VCaP (cell line): Measurements from ENCODE around the gene CLEC4M.

Experiments used
- H3K27ac ChIP-seq: fragments of 450-650 bp; 2 replicates; pipeline ENCODE4 v1.5.1; 2017
- TF ChIP-seq, protein P1 (sequence below): fragments of 450-650 bp; conservative IDR thresholded peaks from 2 replicates; pipeline ENCODE4 v1.5.1; 2017; ENCODE audit warnings: mild to moderate bottlenecking, moderate library complexity

The CLEC4M gene

GRCh38 chr19:7762719-7763293, at the start of gene CLEC4M:
Gene CLEC4M, plus strand, starts transcription at chr19:7763243. Its CDS starts 24 bp downstream, at chr19:7763267.
- TF ChIP-seq, protein P1, sequence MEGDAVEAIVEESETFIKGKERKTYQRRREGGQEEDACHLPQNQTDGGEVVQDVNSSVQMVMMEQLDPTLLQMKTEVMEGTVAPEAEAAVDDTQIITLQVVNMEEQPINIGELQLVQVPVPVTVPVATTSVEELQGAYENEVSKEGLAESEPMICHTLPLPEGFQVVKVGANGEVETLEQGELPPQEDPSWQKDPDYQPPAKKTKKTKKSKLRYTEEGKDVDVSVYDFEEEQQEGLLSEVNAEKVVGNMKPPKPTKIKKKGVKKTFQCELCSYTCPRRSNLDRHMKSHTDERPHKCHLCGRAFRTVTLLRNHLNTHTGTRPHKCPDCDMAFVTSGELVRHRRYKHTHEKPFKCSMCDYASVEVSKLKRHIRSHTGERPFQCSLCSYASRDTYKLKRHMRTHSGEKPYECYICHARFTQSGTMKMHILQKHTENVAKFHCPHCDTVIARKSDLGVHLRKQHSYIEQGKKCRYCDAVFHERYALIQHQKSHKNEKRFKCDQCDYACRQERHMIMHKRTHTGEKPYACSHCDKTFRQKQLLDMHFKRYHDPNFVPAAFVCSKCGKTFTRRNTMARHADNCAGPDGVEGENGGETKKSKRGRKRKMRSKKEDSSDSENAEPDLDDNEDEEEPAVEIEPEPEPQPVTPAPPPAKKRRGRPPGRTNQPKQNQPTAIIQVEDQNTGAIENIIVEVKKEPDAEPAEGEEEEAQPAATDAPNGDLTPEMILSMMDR: no peak
- no peak within 1 kb of the TSS for H3K27ac ChIP-seq

GRCh38 chr19:7715671-7716070, 47.4 kb upstream of the CLEC4M start:
- H3K27ac ChIP-seq: no peak overlapping the region
- TF ChIP-seq, protein P1: no peak

DNA sequence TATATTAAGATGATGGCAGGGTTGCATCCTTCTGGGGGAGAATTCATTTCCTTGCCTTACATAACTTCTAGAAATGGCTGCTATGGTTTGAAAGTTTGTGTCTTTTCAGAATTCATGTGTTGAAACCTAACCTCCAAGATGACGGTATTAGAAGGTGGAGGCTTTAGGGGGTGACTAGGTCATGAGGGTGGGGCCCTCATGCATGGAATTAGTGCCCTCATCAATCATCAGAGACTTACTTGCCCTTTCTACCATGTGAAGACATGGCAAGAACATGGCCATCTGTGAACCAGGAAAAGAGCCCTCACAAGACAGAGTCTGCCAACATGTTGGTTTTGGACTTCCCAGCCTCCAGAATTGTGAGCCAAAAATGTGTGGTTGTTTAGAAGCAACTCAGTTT, 46.3 kb upstream of the CLEC4M start:
- TF ChIP-seq, protein P1: no peak
- no peak overlapping the region for H3K27ac ChIP-seq

GRCh38 chr19:7718668-7719067, 44.4 kb upstream of the CLEC4M start:
- TF ChIP-seq, protein P1: no peak
- no peak overlapping the region for H3K27ac ChIP-seq

DNA sequence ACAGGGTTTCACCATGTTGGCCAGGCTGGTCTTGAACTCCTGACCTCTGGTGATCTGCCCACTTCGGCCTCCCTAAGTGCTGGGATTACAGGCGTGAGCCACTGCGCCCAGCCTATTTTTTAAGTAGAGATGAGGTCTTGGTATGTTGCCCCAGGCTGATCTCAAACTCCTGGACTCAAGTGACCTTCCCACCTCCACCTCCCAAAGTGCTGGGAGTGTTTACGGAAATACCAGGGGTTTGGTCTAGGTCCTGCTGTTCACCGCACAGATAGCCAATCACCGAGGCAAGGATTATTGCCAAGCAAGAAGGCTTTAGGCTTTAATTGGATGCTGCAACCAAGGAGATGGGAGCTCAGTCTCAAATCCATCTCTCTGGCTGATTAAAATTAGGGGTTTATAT, 42.7 kb upstream of the CLEC4M start:
- H3K27ac ChIP-seq: no peak overlapping the region

GRCh38 chr19:7722231-7722651, 40.8 kb upstream of the CLEC4M start:
- TF ChIP-seq, protein P1: no peak
- H3K27ac ChIP-seq: no peak overlapping the region

More for the DNA sequence above, 42.7 kb upstream of the CLEC4M start:
- TF ChIP-seq, protein P1: no peak

GRCh38 chr19:7725791-7726190, 37.3 kb upstream of the CLEC4M start:
- no peak overlapping the region for H3K27ac ChIP-seq
- TF ChIP-seq, protein P1: no peak
